ENCODE results near the gene SOX2.

- TF ChIP-seq EZH2phosphoT487 (IDR thresholded peaks at IDR 0.05; ENCODE audit: borderline replicate concordance, low read length) (no peak), CTCF (conservative IDR thresholded peaks at IDR 0.05; ENCODE audit: low read depth, low read length) (no peak), EZH2 (IDR thresholded peaks at IDR 0.05; ENCODE audit: low read length, unreplicated experiment) (no peak)
These were observed 14.1 kb downstream of the SOX2 start for GRCh38 chr3:181725830-181726229.

Data from PC-3 (cell line).